ENCODE results near the gene BCL11B.

BCL11B gene

DNA sequence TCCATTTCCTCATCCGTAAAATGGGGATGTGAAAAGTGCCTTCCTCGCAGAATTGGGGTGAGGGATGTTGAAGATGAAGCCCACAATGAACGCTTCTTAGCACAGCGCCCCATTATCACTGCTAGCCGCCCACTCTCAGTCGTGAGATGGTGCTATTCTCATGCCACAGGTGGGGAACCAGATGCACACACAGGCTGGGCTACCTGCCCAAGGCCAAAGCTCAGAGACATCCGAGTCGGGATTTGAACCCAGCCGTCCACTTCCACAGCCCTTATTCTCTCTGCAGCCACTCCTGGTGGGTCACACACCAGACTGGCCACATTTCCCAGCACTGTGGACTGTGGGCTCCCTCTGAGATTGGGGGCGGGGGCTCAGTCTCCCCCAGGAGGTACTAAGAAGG is 55.8 kb downstream of the BCL11B start:
- no peak for DNase-seq

DNA sequence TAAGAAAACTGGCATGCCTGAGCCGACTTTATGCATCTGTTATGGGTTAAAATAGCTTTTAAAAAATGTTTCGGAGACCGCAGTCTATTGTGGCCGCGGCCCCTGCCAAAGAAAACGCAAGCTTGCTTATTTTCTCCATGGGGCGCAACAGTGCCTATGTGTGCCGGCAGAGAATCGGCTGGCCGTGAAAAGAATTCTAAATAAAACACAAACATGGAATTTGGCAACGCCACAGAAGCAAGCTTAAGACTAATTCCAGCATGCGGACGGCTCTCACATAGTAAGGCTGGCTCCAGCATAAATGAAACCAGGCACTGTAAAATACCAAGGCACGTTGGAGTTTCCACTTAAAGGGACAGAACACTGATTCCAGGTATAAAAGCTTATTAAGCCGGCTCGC is 56.7 kb downstream of the BCL11B start:
- DNase-seq, result peak; percentile 99

DNA sequence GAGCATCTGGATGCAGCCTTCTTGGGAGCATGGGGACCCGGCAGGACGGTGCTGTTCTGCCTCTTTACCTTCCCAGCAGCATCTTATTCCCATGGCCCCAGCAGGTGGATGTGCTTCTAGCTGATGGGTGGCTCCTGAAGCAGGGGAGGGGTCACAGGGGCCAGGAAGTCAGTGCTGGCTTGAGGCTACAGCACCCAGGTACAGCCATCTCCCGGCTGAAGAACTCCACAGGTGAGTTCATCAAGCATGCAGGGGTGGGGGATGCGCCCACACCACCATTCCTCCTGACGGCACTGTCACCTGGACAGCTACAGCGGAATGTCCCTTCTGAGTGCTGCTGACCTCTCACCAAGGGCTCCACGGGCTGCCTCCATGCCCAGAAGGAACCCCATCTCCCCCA is 57.3 kb downstream of the BCL11B start:
- DNase-seq, result no peak

DNA sequence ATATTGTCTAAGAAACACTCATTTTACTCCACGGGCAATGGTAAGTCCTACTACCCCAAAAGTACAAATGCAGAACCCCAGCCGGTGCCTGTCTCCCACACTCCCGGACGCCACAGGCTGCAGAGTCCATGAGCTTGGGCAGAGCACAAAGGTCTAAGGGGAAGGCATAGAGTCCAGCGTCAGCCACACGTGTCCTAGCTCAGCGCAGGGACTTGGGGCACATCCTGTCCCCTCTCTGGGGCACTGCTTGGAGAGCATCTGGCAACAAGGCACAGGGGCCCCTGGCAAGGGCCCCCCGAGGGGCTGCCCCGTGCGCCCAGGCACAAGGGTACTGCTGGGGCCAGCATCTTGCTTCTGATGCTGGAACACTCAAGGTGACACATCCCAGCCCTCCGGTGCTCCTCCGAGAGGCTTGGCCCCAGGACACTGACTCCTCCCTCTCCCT is 58.4 kb downstream of the BCL11B start:
- no peak for DNase-seq

DNA sequence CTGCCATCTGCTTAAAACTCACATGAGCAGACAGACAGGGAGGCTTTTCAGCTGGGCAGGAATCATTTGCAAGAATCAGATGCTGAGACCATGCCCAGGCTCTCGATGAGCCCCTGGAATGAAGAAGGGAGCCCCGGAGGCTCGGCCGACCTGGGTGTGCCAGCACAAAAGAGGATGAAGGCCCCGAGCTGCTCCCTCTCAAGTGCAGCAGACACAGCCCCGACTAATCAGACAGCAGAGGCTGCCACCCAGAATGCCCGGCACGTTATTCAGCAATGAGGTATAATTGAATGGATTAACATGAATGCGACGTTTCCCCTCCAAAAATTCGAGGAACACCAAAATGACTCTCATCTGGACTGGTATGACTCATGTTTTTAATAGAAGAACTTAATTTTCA is 58.9 kb downstream of the BCL11B start:
- DNase-seq, result peak; percentile 94

DNA sequence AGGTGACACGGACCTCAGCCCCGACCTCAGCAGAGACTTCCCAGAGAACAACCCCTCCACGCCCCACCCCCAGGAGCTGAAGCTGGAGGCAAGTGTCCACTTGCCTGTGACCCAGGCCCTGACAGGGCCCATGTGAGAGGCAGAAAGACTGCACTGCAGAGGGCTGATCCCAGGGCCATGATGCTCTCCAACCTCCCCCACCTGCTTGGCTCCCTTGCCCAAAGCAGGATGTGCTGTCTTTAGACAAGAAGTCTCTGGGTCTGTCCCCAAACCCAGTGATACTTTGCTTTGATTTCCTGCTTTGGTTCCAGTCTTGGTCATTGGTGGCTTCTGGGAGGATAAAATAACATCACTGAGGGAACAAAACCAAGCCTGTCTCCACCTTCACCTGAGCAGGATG is 59.4 kb downstream of the BCL11B start:
- no peak for DNase-seq

DNA sequence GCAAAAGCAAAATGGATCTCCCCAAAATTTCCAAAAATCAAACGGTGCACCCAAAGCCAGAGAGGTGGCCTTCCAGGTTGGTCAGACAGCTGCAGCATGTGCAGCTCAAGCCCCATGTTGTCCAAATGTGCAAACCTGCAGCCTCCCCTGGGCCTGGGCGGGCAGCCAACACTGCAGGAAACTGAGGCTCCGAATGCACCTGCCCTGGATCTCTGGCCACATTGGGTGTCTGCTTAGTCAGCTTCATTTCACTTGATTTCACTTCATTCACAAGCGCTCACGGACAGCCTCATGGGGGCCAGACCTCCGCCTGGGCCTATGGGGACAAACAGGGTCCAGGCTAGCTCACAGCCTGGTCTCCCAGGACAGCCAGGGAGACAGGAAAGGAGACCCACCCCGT is 59.8 kb downstream of the BCL11B start:
- DNase-seq, result no peak

DNA sequence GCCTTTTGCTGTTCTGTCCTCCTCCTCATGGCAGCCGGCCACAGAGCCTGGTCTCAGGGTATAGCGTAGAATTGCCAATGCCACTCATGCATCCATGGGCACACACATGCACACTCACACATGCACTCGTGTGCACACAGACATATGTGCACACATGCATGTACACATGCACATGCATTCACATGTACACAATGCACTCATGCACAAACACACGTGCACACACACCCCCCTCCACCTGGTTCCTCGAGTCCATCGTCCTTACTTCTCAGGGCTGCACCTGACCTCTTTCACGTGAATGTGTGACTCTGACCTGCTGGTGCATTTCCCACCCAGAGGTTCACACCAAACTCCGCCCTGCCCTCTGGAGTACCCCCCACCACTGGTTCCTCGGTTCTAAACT is 60.6 kb downstream of the BCL11B start:
- DNase-seq, result no peak

DNA sequence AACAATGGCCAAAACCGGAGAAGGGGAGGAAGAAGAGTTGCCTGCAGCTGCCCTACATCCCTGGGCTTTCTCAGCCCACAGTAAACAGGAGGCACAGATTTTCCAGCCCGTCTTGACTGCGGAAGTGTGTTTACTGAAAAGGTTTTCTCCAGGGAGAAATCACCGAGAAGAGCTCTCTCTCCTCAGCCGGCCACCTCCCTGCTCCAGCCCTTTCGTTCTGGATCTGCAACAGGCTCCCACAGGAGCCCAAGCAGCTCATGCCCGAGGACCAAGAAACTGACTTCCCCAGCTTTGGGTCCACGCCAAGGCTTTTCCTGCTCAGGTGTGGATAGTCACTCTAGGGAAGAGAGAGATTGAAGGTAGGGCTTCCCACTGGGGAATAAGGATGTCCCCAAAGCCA is 61.7 kb downstream of the BCL11B start:
- no peak for DNase-seq

DNA sequence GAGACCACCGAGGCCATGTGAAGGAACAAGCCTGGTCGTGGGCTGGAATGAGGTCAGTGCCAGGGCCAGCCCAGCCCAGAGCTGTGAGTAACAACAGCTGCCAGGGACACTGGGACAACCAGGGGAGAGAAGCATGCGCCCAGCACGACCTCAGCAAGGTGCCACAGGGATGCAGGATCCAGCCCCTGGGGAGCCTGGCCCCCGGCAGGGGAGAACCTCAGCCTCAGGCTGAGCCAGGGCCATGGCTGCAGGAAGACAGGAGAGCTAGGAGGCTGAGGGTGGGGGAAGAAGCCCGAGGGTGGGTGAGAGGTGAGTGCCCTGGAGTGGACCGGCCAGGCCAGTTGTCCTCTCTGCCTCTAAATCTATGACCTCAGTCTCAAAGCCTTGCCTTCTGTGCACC is 62.6 kb downstream of the BCL11B start:
- no peak for DNase-seq

DNA sequence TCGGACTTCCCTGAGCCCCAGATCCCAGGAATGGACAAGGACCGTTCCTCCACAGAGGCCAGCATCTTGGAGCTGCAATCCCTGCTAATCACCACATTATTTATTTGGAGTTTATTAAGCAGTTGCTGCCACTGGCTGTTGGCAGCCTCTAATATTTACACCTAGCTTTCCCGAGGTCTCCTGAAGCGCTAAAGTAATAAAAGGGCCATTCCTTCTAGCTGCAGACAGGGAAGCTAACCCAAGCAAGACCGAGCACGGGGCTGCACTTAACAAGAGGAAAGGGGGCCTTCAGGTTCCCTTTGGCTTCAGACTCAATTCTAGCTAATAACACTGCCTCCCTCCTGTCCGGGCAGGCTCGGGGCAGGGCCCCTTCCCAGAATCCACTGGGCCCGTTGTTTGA is 63.7 kb downstream of the BCL11B start:
- DNase-seq, result no peak

DNA sequence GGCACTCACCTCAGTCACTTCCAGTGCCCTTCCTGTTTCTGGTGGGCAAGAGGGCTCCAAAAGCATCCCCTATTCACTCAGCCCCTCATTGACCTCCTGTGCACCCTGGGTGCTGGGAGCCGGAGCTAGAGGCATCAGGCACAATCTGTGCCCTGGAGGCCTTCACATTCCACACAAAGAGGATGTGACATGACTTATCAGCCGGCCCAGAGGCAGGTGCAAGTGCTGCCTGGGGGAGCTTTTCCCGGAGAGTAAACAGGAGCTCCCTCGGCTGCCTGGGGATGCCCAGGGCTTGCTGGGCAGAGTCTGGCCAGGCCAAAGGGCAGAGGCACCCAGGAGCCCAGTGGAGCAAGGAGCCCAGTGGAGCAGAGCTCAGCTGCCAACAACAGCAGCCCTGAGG is 64.5 kb downstream of the BCL11B start:
- DNase-seq, result no peak

DNA sequence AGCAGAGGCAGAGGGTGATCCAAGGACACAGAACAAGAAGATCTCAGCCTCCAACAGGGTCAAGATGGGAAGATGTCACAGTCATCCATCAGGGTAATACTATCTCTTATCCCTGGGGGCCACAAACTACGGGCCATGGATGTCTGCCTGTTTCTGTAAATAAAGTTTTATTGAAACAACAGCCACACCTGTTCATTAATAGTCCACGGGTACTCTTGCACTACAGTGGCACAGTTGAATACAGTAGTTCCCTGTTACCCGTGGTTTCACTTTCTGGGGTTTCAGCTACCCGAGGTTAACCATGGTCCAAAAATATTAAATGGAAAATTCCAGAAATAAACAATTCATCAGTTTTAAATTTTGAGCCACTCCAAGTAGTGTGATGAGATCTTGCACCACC is 65.9 kb downstream of the BCL11B start:
- no peak for DNase-seq

DNA sequence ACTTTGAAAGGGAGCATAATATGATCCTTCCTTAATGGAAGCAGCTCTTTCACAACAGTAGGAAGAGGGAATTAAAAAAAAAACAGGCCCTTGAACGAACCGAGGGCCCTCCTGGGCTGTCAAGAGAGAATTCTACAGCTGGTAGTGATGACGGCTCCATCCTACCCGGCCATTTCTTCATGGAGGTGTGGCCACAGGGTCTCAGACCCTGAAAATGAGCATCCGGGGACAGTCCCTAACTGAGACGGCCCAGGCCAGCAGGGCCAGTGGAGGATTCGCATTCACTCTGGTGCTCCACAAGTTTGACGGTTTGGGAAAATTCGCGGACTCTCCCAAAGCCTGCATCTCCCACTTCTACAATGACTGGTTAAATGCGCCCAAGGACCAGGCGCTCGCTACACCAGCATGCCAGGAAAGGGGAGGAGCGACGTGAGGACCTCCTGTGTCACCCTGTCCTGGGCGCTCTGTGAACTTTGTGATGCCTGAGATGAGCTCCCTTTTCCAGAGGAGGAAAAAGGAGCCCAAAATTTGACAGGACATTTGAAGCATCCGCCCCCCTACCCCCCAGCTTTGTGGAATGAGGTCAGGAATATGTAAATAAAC is 66.8 kb downstream of the BCL11B start:
- DNase-seq, result no peak

DNA sequence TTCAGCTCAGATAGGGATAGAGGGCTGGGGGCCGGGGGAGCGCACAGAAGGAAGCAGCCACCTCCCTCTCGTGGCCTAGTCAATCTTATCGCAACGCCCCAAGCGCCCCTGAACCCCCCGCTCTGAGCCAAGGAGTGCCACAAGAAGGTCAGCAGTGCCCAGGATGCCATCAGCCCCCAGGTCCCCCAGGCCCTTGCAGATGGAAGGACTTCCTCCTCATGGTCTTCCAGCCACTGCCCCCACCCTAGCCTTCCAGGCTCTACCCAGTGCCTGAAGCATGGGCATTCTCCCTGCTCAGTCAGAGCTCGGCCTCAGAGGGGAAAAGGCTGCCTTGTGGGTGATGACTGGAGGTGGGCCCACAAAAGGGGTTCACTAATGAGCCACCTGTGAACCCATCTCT is 68.2 kb downstream of the BCL11B start:
- DNase-seq, result no peak

DNA sequence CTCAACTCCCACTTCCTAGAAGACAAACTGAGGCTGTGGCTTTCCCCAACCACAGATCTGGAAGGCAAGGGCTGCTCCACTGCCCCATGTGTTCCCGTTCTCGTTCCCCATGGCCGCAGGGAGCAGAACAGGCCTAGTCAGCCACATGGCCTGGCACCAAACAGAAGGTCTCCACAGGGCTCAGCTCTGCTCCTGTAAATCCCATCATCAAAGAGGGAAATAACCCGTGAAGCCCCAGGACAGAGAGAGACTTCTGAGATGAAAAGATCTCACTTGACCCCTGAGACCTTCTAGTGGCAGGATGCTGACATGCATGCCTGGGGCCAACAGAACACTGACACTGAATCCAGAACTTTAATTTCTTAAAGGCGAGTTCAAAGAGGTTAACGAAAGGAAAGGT is 68.9 kb downstream of the BCL11B start:
- DNase-seq, result no peak

DNA sequence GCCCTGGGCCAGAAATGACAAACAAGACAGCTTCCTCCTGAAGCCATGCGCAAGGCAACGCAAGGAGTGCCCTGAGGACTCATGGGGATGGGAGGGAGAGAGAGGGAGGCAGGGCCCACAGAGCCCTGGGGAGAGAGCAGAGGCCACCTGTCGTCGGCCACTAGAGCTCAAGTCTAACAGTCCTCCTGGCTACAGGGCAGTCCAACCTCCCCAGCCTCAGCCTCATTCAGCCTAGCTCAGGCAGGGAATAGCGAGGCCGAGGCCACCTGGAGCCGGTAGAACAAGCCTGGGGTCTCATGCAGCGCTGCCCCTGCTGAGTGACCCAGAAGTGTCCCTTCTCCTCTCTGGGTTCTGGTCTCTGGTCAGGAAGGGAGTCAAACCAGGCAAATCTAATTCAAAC is 69.5 kb downstream of the BCL11B start:
- no peak for DNase-seq

DNA sequence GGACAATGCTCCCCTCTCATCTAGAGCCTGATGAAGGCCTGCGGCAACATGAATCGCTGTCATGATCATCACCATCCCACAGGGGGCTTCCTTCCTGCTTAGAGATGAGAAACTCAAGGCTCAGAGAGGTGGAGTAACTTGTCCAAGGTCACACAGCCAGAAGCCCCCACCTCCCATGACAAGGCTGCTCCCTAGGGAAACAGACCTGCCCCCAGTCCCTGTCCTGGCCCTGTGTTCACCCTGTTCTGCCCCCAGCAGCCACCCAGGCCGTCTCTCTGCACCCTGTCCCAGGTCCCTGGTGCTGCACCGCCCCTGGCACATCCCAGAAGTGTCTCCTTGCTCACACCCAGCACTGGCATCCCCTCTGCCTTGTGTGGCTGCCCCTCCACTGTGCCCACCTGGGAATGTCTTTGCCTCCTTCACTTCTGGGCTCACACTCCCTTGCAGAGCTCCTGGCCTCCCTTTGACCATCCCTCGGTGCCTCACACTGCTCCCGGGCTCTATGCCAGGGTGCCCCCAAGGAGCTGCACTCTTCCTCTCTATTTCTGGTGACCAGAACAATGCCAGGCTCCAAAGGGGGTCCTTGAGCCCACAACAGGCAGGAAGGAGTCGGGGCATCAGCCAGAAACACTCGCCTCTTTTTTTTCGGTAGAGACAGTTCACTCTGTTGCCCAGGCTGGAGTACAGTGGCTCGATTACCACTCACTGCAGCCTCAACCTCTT is 70.5 kb downstream of the BCL11B start:
- no peak for DNase-seq

DNA sequence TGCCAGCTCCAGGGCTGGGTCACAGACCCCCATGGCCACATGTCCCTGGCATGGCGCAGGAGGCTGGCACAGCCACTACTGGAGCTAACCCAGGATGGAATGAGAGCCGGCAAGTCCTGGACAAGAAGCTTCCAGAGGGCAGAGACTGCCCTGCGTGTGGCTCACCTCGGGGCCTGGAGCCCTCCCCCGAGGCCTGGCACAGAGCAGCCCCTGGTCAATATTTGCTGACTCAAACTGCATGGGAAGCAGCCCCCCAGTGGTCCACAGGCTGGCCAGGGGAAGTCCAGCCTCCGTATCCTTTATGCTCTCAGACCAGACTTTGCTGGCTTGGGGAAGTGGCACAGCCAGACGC is 71.4 kb downstream of the BCL11B start:
- DNase-seq, result no peak

DNA sequence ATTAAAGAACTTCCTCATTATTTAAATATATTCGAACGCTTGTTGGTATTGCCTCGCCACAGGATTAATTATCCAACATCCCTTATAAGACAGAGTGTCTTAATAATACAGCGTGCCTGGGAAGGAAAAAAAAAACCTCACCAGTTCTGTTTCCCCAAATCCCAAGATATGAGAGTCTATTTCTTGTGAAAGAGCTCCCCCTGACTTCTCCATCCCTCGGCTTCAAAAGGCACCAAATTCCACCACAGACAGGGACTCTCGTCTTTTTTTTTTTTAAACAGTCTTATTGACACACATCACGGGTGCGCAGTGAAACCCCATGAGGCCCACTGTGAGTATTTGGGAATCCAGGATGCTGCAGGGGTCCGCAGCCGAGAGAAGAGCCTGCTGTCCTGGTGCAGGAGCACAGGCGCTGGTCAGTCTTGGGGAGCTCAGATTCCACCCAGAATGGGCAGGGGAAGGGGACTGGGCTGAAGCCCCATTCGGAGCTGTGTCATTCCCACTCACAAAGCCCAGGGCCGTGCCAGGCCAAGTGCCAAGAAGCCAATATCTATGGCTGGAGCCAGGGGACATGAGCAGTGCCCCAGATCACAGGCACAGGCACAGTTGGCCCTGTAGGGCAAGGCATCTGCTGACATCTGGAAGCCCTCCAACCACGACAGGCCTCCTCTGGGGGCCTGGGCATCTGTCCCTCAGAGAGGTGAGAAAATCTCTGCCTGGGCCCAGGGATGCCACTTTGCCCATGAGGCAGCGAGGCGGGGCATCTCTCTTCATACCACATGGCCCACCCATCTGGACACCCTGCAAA is 71.9 kb downstream of the BCL11B start:
- peak; percentile 54 for DNase-seq

DNA sequence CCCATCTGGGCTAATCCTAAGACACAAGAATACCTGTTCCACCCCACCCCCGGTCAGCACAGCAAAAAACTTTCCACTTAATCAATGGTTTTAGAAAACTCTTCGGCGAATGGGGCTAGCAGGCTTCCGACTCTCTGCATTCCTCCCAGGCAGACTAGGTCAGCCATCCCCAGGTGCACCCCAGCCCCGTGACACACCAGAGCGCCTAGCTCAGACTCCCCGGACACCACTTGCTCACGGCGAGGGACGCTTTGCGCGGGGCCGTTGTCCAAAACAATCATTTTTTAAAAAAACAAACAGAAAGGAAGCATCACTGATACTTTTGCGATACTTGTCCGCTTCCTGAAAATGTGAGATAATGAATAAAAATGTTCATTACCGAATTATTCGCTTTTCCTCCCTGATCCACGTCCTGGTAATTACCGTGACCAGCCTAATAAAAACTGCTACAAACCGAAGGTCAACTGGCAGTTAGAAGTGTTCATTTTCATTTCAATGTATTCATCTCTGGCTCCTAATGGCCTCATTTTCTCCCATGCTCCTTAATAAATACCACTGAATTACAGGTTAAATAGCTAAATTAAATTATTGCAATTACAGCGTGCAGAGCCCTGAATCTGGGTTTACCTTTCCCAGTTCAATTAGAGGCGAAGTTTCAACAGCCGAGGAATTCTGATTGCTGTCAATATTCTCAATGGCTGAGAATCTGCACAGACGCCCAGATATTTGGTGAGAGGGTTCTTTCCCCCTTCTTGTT is 73.1 kb downstream of the BCL11B start:
- DNase-seq, result no peak

DNA sequence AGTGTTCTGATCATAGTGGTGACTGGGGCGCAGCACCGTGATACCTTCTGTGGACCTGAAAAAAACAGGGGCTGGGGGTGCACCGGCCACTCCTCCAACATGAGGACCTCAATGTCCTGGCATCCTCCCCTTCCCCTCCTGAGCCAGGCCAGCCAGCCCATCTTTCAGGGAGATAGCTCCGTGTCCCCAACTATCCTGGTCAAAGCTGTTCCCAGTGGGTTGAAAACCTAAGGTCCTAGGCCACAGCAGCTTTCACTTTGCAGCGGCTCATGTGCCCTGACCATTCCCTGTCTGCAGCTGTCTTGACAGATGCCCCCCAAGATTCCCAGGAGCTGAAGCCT is 75.7 kb downstream of the BCL11B start:
- no peak for DNase-seq

DNA sequence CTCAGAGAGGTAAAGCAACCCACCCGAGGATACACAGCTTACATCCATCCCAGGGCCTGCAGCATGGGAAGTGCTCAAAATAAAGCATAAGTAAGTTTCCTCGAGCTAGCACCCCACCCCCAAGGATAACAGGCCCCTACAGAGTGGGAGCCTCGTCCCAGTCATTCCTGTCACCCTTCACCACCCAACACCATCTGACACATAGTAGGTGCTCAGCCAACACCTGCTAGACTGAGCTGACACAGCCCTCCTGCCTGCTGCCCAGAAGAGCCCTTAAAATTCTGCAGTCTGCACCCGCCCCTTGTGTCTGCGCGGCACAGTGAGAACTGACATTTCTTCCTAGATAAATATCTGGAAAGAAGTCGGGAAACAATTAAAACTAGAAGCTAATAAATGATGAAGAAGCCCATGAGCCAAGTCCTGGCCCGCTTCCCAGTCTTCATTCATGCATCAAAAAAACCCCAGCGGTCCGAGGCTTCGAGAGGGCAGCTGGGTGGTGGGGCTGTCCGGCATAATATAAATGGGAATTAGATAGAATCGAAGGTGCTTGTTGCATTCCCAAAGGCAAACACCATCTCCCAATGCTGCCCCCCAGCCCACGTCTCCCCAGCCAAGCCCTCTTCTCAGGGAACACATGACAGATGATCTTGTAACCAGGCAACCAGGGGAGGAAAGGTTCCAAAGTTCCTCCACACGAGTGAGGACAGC is 76.2 kb downstream of the BCL11B start:
- peak; percentile 73 for DNase-seq
